ENCODE results near the gene GPC6. TPM values are rescaled to one million over a fixed set of nuclear protein-coding genes. Genes with fewer than 3 reads are reported as not detected.
A peak's percentile ranks its signal among the peaks of the same experiment; 100 is the strongest.

The GPC6 gene
- total RNA-seq, 1 donor from 2014 or later = 0.96 TPM

GRCh38 chr13:93751117-93751516 is 524.5 kb downstream of the GPC6 start:
- no peak for ATAC-seq

GRCh38 chr13:93752541-93752940 is 525.9 kb downstream of the GPC6 start:
- ATAC-seq = peak; percentile 29

- ATAC-seq = no peak
Observed at GRCh38 chr13:93753639-93754038, 527.0 kb downstream of the GPC6 start.

GRCh38 chr13:93755341-93755740 is 528.7 kb downstream of the GPC6 start:
- ATAC-seq = no peak

GRCh38 chr13:93758575-93758974 is 532.0 kb downstream of the GPC6 start:
- no peak for ATAC-seq

GRCh38 chr13:93762708-93763426 is 536.3 kb downstream of the GPC6 start:
- ATAC-seq = no peak

- ATAC-seq = no peak
Observed at GRCh38 chr13:93765062-93765461, 538.5 kb downstream of the GPC6 start.

GRCh38 chr13:93765811-93766210 is 539.2 kb downstream of the GPC6 start:
- no peak for ATAC-seq

GRCh38 chr13:93766719-93767118 is 540.1 kb downstream of the GPC6 start:
- ATAC-seq = no peak

- no peak for ATAC-seq
Observed at GRCh38 chr13:93767180-93767916, 540.7 kb downstream of the GPC6 start.

- no peak for ATAC-seq
Observed at GRCh38 chr13:93767917-93768409, 541.4 kb downstream of the GPC6 start.

GRCh38 chr13:93769101-93769500 is 542.5 kb downstream of the GPC6 start:
- no peak for ATAC-seq

- ATAC-seq = no peak
Observed at GRCh38 chr13:93769607-93770006, 543.0 kb downstream of the GPC6 start.

GRCh38 chr13:93771227-93771626 is 544.6 kb downstream of the GPC6 start:
- no peak for ATAC-seq

- ATAC-seq = no peak
Observed at GRCh38 chr13:93771782-93772181, 545.2 kb downstream of the GPC6 start.

- no peak for ATAC-seq
Observed at GRCh38 chr13:93774506-93774905, 547.9 kb downstream of the GPC6 start.

GRCh38 chr13:93775027-93775426 is 548.4 kb downstream of the GPC6 start:
- no peak for ATAC-seq

GRCh38 chr13:93775507-93776108 is 549.0 kb downstream of the GPC6 start:
- ATAC-seq = no peak

GRCh38 chr13:93776936-93777335 is 550.3 kb downstream of the GPC6 start:
- no peak for ATAC-seq

- ATAC-seq = no peak
Observed at GRCh38 chr13:93777504-93777903, 550.9 kb downstream of the GPC6 start.

GRCh38 chr13:93778548-93778947 is 551.9 kb downstream of the GPC6 start:
- no peak for ATAC-seq

- ATAC-seq = no peak
Observed at GRCh38 chr13:93784191-93784590, 557.6 kb downstream of the GPC6 start.

GRCh38 chr13:93786846-93787489 is 560.4 kb downstream of the GPC6 start:
- no peak for ATAC-seq

Data from esophagus mucosa (tissue), 1 donor.